Breast epithelium (tissue), 3 donors: ENCODE measurements around the gene GALK1.

Experiments
- POLR2A ChIP-seq: fragments of 450-650 bp; IDR thresholded peaks from one replicate; pipeline ENCODE4 v1.6.1; 2016; ENCODE audit warnings: antibody characterized with exemption, mild to moderate bottlenecking, moderate library complexity
- TF ChIP-seq, protein P1 (sequence below), 3 donors: fragments of 450-650 bp; IDR thresholded peaks; one replicate each; pipeline ENCODE4 v1.5.1; 2016 to 2017; ENCODE audit warnings: antibody characterized with exemption in 3 of 3, mild to moderate bottlenecking in 3 of 3, moderate library complexity in 3 of 3

DNA sequence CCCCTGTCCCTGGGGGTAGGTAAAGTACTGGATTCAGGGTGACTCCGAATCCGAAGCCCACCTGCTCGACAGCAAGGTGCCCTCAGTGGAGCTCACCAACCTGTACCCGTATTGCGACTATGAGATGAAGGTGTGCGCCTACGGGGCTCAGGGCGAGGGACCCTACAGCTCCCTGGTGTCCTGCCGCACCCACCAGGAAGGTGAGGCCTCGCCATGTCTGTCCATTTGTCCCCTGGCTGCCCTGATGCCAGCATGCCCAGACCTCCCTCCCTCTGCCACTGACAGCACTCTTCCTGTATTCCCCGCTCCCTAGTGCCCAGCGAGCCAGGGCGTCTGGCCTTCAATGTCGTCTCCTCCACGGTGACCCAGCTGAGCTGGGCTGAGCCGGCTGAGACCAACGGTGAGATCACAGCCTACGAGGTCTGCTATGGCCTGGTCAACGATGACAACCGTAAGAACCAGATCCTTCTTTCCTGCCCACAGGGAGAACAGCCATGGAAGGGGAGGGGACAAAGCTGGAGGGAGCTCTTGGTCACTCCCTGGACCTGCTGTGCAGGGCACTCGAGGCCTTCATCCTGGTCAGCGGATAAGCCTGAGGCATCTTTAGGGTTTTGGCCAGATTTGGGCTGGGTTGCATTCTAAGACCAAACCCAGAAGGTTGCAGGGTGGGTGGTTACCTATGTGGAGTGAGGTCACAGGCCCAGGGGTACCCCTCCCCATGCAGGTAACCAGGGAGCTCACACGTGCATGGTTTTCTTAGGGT lies 14.2 kb downstream of the GALK1 start:
- no peak for TF ChIP-seq POLR2A
- TF ChIP-seq, protein P1, sequence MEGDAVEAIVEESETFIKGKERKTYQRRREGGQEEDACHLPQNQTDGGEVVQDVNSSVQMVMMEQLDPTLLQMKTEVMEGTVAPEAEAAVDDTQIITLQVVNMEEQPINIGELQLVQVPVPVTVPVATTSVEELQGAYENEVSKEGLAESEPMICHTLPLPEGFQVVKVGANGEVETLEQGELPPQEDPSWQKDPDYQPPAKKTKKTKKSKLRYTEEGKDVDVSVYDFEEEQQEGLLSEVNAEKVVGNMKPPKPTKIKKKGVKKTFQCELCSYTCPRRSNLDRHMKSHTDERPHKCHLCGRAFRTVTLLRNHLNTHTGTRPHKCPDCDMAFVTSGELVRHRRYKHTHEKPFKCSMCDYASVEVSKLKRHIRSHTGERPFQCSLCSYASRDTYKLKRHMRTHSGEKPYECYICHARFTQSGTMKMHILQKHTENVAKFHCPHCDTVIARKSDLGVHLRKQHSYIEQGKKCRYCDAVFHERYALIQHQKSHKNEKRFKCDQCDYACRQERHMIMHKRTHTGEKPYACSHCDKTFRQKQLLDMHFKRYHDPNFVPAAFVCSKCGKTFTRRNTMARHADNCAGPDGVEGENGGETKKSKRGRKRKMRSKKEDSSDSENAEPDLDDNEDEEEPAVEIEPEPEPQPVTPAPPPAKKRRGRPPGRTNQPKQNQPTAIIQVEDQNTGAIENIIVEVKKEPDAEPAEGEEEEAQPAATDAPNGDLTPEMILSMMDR (IDR thresholded peaks at IDR 0.05): no peak
